NCI-H774 (cell line): Measurements from ENCODE around the gene RAB11FIP5.
"Not testable (repeated sequence)": the region's sequence is repeated elsewhere in the genome, so short reads cannot be mapped to it uniquely, and the experiment has no call there.

Experiments
- DNase-seq: peaks from one replicate; lab custom pipeline; 2025; lab: John Stamatoyannopoulos, UW

The RAB11FIP5 gene

GRCh38 chr2:73112913-73113854 is at the start of gene RAB11FIP5:
Gene RAB11FIP5, minus strand, starts transcription at chr2:73112948. Its CDS starts 171 bp downstream, at chr2:73112777.
- DNase-seq, result peak; percentile 63

GRCh38 chr2:73156539-73157124 is 43.9 kb upstream of the RAB11FIP5 start:
- DNase-seq, result no peak

- no peak for DNase-seq
These were observed 30.2 kb upstream of the RAB11FIP5 start for GRCh38 chr2:73142937-73143336.

GRCh38 chr2:73141896-73142295 is 29.1 kb upstream of the RAB11FIP5 start:
- no peak for DNase-seq

- DNase-seq, result no peak
These were observed 22.5 kb upstream of the RAB11FIP5 start for GRCh38 chr2:73135236-73135635.

GRCh38 chr2:73134471-73134870 is 21.7 kb upstream of the RAB11FIP5 start:
- no peak for DNase-seq

GRCh38 chr2:73133566-73134197 is 20.9 kb upstream of the RAB11FIP5 start:
- DNase-seq, result no peak

- DNase-seq, result no peak
These were observed 19.1 kb upstream of the RAB11FIP5 start for GRCh38 chr2:73131807-73132206.

- DNase-seq, result no peak
These were observed 18.0 kb upstream of the RAB11FIP5 start for GRCh38 chr2:73130790-73131189.

GRCh38 chr2:73128841-73129535 is 16.2 kb upstream of the RAB11FIP5 start:
- DNase-seq, result no peak

GRCh38 chr2:73122536-73122935 is 9.8 kb upstream of the RAB11FIP5 start:
- no peak for DNase-seq

- DNase-seq, result not testable (repeated sequence)
These were observed 7.0 kb upstream of the RAB11FIP5 start for GRCh38 chr2:73119611-73120239.

GRCh38 chr2:73117441-73117840 is 4.7 kb upstream of the RAB11FIP5 start:
- no peak for DNase-seq

- DNase-seq, result no peak
These were observed 3.6 kb upstream of the RAB11FIP5 start for GRCh38 chr2:73116182-73116960.

GRCh38 chr2:73114273-73114867 is 1.6 kb upstream of the RAB11FIP5 start:
- no peak for DNase-seq

GRCh38 chr2:73112026-73112912 is 479 bp downstream of the RAB11FIP5 start:
- peak; percentile 19 for DNase-seq

GRCh38 chr2:73111073-73112025 is 1.4 kb downstream of the RAB11FIP5 start:
- DNase-seq, result no peak
